Measurements from ENCODE around the gene EGFR.

Gene EGFR

DNA sequence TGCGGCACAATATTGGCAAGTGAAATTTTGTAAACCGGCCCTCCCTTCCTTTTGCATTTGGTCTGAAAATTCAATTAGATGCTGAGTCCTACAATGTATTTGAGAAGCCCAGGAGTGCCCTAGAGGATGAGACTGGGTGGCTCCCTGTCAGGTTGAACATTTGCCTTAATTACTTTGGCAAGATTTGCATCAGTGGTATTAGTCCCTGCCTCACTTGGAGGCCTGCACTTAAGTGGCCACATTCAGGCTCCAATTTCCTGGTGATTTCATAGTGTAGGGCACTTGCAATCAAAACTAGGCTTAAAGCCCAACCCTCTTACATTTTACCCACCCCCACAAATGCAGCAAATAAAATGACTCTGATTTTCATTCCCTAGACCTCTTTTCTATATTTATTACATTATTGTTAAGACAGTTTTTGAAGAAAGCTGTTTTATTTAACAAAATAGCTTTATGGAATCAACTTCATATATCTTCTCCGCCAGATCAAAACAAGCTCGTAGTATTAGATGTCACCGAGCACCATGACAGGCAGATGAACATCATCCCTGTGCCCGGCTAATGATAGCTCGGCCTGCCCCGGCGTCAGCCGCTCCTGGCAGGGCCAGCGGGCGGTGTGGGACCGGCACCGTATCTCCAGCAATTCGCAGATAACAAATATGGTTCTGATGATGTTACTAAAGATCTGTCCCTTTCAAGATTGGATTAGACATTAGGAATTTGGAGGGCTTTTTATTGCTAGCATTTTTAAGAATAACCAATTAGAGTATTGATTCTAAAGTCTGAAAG, 73.6 kb downstream of the EGFR start:
- TF ChIP-seq ZFX (IDR thresholded peaks at IDR 0.05): no peak
- TF ChIP-seq, protein P1, sequence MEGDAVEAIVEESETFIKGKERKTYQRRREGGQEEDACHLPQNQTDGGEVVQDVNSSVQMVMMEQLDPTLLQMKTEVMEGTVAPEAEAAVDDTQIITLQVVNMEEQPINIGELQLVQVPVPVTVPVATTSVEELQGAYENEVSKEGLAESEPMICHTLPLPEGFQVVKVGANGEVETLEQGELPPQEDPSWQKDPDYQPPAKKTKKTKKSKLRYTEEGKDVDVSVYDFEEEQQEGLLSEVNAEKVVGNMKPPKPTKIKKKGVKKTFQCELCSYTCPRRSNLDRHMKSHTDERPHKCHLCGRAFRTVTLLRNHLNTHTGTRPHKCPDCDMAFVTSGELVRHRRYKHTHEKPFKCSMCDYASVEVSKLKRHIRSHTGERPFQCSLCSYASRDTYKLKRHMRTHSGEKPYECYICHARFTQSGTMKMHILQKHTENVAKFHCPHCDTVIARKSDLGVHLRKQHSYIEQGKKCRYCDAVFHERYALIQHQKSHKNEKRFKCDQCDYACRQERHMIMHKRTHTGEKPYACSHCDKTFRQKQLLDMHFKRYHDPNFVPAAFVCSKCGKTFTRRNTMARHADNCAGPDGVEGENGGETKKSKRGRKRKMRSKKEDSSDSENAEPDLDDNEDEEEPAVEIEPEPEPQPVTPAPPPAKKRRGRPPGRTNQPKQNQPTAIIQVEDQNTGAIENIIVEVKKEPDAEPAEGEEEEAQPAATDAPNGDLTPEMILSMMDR (conservative IDR thresholded peaks at IDR 0.05): no peak
- H3K27ac ChIP-seq: peak overlapping the region; percentile 1; the same call in 1 of the 2 replicates

DNA sequence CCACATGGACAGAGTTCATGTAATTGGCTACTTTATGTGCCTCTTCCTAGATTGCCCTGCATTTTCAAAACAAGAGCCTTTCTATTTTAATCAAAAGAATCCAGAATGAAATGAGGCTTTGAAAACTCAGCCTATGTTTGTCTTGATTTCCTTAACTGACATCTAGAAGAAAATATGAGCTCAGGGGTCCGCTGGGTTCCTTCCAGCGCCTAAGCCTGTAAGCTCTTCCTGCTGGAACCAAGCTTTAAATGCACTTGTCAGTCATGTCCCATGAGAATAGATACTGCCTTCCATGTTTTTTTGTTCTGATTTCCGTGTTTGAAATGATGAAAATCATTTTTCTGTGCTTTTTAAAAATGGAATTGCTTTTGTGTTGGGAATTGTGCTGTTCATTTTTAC, 74.2 kb downstream of the EGFR start:
- H3K27ac ChIP-seq: no peak overlapping the region
- TF ChIP-seq, protein P1 (conservative IDR thresholded peaks at IDR 0.05): no peak

DNA sequence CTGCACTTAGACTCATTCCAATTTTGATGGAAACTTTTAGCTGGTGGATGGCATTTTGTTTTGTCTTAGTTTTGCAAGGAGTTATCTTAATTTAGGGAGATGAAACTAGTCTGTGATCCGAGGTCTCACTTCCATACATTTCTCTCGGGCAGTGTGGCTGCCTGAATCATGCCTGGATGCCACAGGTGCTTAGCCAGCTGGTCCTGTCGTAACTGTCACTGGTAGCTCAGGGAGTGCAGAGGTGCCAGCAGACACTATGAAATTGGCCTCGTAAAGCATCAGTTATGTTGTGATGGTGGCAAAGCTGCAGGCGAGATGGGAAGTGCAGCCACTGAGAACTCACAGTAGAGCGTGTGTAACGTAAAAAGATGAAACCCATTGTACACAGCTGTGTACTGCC, 74.9 kb downstream of the EGFR start:
- H3K27ac ChIP-seq: no peak overlapping the region
- TF ChIP-seq ZFX (IDR thresholded peaks at IDR 0.05): no peak
- TF ChIP-seq, protein P1 (conservative IDR thresholded peaks at IDR 0.05): no peak

DNA sequence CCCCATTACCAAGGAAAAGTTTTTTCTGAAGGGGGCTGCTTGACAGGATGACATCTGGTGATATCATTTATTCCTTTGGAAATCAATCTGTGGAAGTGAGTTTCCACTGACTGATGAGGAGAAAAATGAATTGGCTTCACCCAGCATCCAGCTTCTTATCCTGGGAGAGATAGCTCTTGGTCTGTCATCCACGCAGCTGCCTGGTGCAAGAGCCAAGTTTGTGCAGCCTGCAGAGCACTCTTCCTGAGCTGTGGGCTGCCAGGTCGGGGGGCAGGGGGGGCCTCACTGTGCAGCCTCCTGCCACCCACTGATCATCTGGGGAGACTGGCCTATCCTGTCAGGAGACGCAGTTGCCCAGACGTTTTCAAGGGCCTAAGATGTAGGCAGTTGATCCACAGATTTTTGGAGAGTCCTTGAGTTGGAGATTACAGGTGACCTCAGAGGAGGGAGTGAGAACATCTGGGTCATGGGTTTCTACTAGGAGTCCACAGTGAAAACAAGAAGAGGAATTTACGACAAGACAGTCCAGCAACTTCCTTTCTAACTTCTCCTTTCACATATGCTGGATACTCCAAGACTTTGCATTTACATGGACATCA, 75.4 kb downstream of the EGFR start:
- no peak overlapping the region for H3K27ac ChIP-seq
- TF ChIP-seq ZFX (IDR thresholded peaks at IDR 0.05): no peak
- TF ChIP-seq, protein P1 (conservative IDR thresholded peaks at IDR 0.05): no peak

DNA sequence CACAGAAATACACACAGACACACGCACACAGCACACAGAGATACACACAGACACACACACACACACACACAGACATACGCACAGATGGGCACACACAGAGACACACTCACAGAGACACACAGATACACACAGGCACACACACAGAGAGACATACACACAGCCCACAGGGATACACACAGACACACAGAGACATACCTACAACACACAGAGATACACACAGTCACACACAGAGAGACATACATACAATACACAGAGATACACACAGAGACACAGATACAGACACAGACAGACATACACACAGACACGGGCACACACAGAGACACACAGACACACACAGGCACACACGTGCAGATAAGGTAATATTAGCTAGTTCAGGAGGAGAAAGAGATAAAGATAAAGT, 76.9 kb downstream of the EGFR start:
- TF ChIP-seq, protein P1 (conservative IDR thresholded peaks at IDR 0.05): no peak

DNA sequence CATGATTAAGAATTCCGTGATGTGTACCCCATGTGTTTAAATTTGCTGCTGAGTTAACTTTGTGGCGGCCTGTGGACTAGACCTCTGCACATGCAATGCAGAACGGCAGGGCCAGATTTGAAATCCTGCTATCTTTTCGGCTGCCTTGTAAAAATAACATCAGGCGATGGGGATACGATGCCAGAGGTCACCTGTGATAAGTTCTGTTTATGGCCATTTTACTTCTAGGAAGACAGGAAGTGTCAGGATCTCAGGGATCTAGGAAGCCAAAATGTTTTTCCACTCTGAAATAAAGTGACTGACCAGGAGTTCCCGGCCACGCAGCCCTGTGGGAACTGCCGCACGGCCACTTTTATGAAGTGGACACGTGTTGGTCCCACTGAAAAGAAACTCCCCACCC, 77.5 kb downstream of the EGFR start:
- TF ChIP-seq ZFX (IDR thresholded peaks at IDR 0.05): no peak
- TF ChIP-seq, protein P1 (conservative IDR thresholded peaks at IDR 0.05): no peak
- H3K27ac ChIP-seq: peak overlapping the region; percentile 10; the same call in 1 of the 2 replicates

More for the DNA sequence above, 76.9 kb downstream of the EGFR start:
- H3K27ac ChIP-seq: no peak overlapping the region

DNA sequence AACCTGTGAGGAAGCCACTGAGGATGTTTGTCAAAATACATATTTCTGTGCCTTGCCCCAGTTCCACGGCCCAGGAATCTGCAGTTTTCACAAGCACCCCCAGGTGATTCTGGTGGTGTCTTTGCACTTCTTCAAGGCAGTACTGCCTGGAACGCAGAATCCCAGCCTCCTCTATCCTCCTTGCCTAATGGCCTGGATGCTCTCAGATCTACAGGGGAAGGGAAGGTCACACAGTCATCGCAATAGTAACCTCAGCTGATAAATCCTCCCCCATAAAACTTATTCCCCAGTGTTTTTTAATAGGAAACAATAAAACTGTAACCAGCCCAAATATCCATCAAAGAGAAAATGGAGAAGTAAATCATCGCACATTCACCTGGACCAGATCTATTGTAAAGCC, 78.3 kb downstream of the EGFR start:
- no peak overlapping the region for H3K27ac ChIP-seq
- TF ChIP-seq ZFX (IDR thresholded peaks at IDR 0.05): no peak
- TF ChIP-seq, protein P1 (conservative IDR thresholded peaks at IDR 0.05): no peak

All from C4-2B (cell line).